OCI-LY1 (cell line): ENCODE data around the gene OR1L8.

Experiments
- H2AFZ ChIP-seq: fragments of 200-600 bp; sonication (generic), shearing (Covaris generic); 2 replicates; pipeline ENCODE4 v1.6.0; 2014; ENCODE audit warnings: antibody characterized with exemption, mild to moderate bottlenecking, low read length
- H3F3A ChIP-seq: fragments of 200-600 bp; sonication (generic), shearing (Covaris generic); 2 replicates; pipeline ENCODE4 v1.6.0; 2014; ENCODE audit warnings: mild to moderate bottlenecking, antibody characterized with exemption, low read length, moderate library complexity; ENCODE audit not compliant: insufficient read depth
- H3K27ac ChIP-seq: fragments of 200-600 bp; sonication (generic); 2 replicates; pipeline ENCODE4 v1.5.1; 2014; ENCODE audit warnings: low read length, mixed run types, mild to moderate bottlenecking, low read depth; ENCODE audit not compliant: poor library complexity, severe bottlenecking
- H3K27me3 ChIP-seq: fragments of 200-600 bp; sonication (generic); 2 replicates; pipeline ENCODE4 v1.6.0; 2014; ENCODE audit warnings: antibody characterized with exemption, mild to moderate bottlenecking, low read length, moderate library complexity; ENCODE audit not compliant: insufficient read depth
- H3K36me3 ChIP-seq: fragments of 200-600 bp; sonication (generic); 2 replicates; pipeline ENCODE4 v1.6.1; 2014; ENCODE audit warnings: mild to moderate bottlenecking, antibody characterized with exemption, low read length, moderate library complexity, mixed read lengths; ENCODE audit not compliant: insufficient read depth
- H3K4me1 ChIP-seq: fragments of 200-600 bp; sonication (generic); 2 replicates; pipeline ENCODE4 v1.5.1; 2014; ENCODE audit warnings: mild to moderate bottlenecking, low read length, moderate library complexity; ENCODE audit not compliant: insufficient read depth, severe bottlenecking
- H3K4me2 ChIP-seq: fragments of 200-600 bp; sonication (generic), shearing (Covaris generic); 2 replicates; pipeline ENCODE4 v1.6.1; 2014; ENCODE audit warnings: low read length
- H3K4me3 ChIP-seq: fragments of 200-600 bp; sonication (generic); 2 replicates; pipeline ENCODE4 v1.5.1; 2014; ENCODE audit warnings: low read length, low read depth, mild to moderate bottlenecking, mixed read lengths; ENCODE audit not compliant: poor library complexity, severe bottlenecking
- H3K79me2 ChIP-seq: fragments of 200-600 bp; shearing (Covaris generic); 2 replicates; pipeline ENCODE4 v1.6.1; 2016; ENCODE audit warnings: mixed run types, low read length, mixed read lengths; ENCODE audit not compliant: insufficient read depth
- H3K9ac ChIP-seq: fragments of 200-600 bp; sonication (generic), shearing (Covaris generic); 2 replicates; pipeline ENCODE4 v1.6.1; 2014; ENCODE audit warnings: mild to moderate bottlenecking, low read length, mixed read lengths
- H3K9me2 ChIP-seq: fragments of 200-600 bp; sonication (generic), shearing (Covaris generic); 2 replicates; pipeline ENCODE4 v1.6.1; 2014; ENCODE audit warnings: low read depth, mild to moderate bottlenecking, low read length, mixed read lengths
- H3K9me3 ChIP-seq: fragments of 200-600 bp; shearing (Covaris generic); 2 replicates; pipeline ENCODE4 v1.6.1; 2014; ENCODE audit warnings: low read length, mixed read lengths
- H4K20me1 ChIP-seq: fragments of 200-600 bp; sonication (generic), shearing (Covaris generic); 2 replicates; pipeline ENCODE4 v1.6.0; 2016; ENCODE audit warnings: mild to moderate bottlenecking, low read length; ENCODE audit not compliant: insufficient read depth
- CTCF ChIP-seq: fragments of 200-600 bp; sonication (generic), shearing (Covaris generic); IDR thresholded peaks from 2 replicates; pipeline ENCODE4 v1.5.1; 2017; ENCODE audit warnings: mild to moderate bottlenecking, antibody characterized with exemption, low read length, moderate library complexity, mixed read lengths
- EZH2 ChIP-seq: fragments of 200-600 bp; sonication (generic), shearing (Covaris generic); IDR thresholded peaks from 2 replicates; pipeline ENCODE4 v1.8.0; 2017; ENCODE audit warnings: borderline replicate concordance, mixed run types, mild to moderate bottlenecking, antibody characterized with exemption, low read length, moderate library complexity, mixed read lengths

OR1L8 gene

DNA sequence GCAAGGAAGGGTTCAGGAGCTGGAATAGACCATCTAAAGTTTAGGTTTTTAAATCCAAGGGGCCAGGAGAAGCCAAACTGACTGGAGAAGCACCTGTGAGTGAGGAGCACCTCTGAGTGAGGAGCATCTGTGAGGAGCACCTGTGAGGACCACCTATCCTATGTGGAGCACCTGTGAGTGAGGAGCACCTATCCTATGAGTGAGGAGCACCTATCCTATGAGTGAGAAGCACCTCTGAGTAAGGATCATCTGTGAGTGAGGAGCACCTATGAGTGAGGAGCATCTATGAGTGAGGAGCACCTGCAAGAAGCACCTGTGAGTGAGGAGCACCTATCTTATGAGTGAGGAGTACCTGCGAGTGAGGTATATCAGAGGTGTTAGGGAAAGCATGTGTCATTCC, 23.4 kb upstream of the OR1L8 start:
- Histone ChIP-seq H3K27me3 (no peaks in the 10 kb centered on the region), H3K4me2 (no peak overlapping the region), H3K4me1 (no peaks in the 10 kb centered on the region), H3K9ac (no peak overlapping the region), H3K9me3 (no peaks in the 10 kb centered on the region), H3K4me3 (no peak overlapping the region), H3F3A (no peaks in the 10 kb centered on the region), H3K27ac (no peak overlapping the region), H2AFZ (no peak overlapping the region), H3K36me3 (no peaks in the 10 kb centered on the region), H3K79me2 (no peaks in the 10 kb centered on the region), H3K9me2 (no peaks in the 10 kb centered on the region), H4K20me1 (no peaks in the 10 kb centered on the region)
- no peak for TF ChIP-seq CTCF
- no peak for TF ChIP-seq EZH2

- H3K9ac ChIP-seq, result no peak overlapping the region
- H3F3A ChIP-seq, result no peaks in the 10 kb centered on the region
- no peak overlapping the region for H2AFZ ChIP-seq
- H3K4me1 ChIP-seq, result no peaks in the 10 kb centered on the region
- no peaks in the 10 kb centered on the region for H3K79me2 ChIP-seq
- no peaks in the 10 kb centered on the region for H3K36me3 ChIP-seq
- no peaks in the 10 kb centered on the region for H3K9me3 ChIP-seq
- H3K4me3 ChIP-seq, result no peak overlapping the region
- no peaks in the 10 kb centered on the region for H3K9me2 ChIP-seq
- no peak for TF ChIP-seq EZH2
- TF ChIP-seq CTCF, result no peak
- no peak overlapping the region for H3K4me2 ChIP-seq
- H3K27me3 ChIP-seq, result no peaks in the 10 kb centered on the region
- H4K20me1 ChIP-seq, result no peaks in the 10 kb centered on the region
- H3K27ac ChIP-seq, result no peak overlapping the region
Measured at GRCh38 chr9:122605691-122606090, 22.5 kb upstream of the OR1L8 start.

DNA sequence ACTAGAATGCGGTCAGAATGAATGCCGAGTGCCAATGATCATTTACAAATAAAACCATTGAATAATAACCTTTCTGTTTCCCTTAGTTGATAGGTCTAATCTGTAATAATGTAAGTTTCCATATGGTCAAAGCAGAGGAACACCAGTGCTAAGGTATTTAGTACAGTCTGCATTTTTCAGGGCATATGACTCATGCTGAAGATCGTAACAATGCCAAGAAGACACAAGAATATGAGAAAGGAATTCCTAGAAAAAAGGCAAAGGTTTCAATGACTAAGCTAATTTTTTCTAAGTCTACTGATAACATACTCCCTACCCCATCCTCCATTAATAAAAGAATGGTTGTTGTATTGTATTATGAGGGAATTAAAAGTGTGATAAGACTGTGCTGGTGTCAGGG, 2.8 kb downstream of the OR1L8 start:
- Histone ChIP-seq H3F3A (no peaks in the 10 kb centered on the region), H3K9ac (no peak overlapping the region), H3K9me2 (no peaks in the 10 kb centered on the region), H3K4me3 (no peak overlapping the region), H3K27me3 (no peaks in the 10 kb centered on the region), H3K27ac (no peak overlapping the region), H3K9me3 (no peaks in the 10 kb centered on the region), H3K79me2 (no peaks in the 10 kb centered on the region), H3K4me2 (no peak overlapping the region), H2AFZ (no peak overlapping the region), H4K20me1 (no peaks in the 10 kb centered on the region), H3K4me1 (no peaks in the 10 kb centered on the region), H3K36me3 (no peaks in the 10 kb centered on the region)
- no peak for TF ChIP-seq CTCF
- TF ChIP-seq EZH2, result no peak
